GM23338 (cell line): ENCODE measurements around the gene ANKRD6. TPM values are rescaled to one million over a fixed set of nuclear protein-coding genes. Genes with fewer than 3 reads are reported as not detected.

Source experiments
- ATAC-seq: fragments of 200-7000 bp; cut with Tn5 transposase; 3 replicates; pipeline ENCODE4 v1.9.1; 2020
- DNase-seq: peaks from one replicate; pipeline ENCODE4 v3.0.0-alpha.2; 2015; ENCODE audit warnings: low spot score
- H2AFZ ChIP-seq: fragments of 200-600 bp; sonication (generic); 2 replicates; pipeline ENCODE4 v1.8.0; 2016; ENCODE audit warnings: antibody characterized with exemption, mild to moderate bottlenecking, moderate library complexity
- H3F3A ChIP-seq: fragments of 200-600 bp; sonication (generic); replicated peaks from 2 replicates; pipeline ENCODE4 v1.8.0; 2017; ENCODE audit warnings: antibody characterized with exemption, mixed run types, low read depth
- H3K27ac ChIP-seq: fragments of 200-600 bp; sonication (generic); 2 replicates; pipeline ENCODE4 v1.6.1; 2016; ENCODE audit warnings: low read depth
- H3K27me3 ChIP-seq: fragments of 200-600 bp; sonication (generic); 2 replicates; pipeline ENCODE4 v1.8.0; 2016; ENCODE audit warnings: mild to moderate bottlenecking, mixed run types, moderate library complexity; ENCODE audit not compliant: insufficient read depth
- H3K36me3 ChIP-seq: fragments of 200-600 bp; sonication (generic); 2 replicates; pipeline ENCODE4 v1.8.0; 2016; ENCODE audit warnings: mild to moderate bottlenecking; ENCODE audit not compliant: insufficient read depth
- H3K4me1 ChIP-seq: fragments of 200-600 bp; sonication (generic); 2 replicates; pipeline ENCODE4 v1.8.0; 2016; ENCODE audit warnings: mild to moderate bottlenecking, moderate library complexity; ENCODE audit not compliant: insufficient read depth
- H3K4me2 ChIP-seq: fragments of 200-600 bp; sonication (generic); 2 replicates; pipeline ENCODE4 v1.7.1; 2017; ENCODE audit warnings: mixed run types
- H3K4me3 ChIP-seq: fragments of 200-600 bp; sonication (generic); 2 replicates; pipeline ENCODE4 v1.6.1; 2016; ENCODE audit warnings: mixed run types
- H3K79me2 ChIP-seq: fragments of 200-600 bp; sonication (generic); replicated peaks from 2 replicates; pipeline ENCODE4 v1.8.0; 2017; ENCODE audit warnings: mild to moderate bottlenecking; ENCODE audit not compliant: insufficient read depth
- H3K9me2 ChIP-seq: fragments of 200-600 bp; sonication (generic); 2 replicates; pipeline ENCODE4 v1.8.0; 2017; ENCODE audit not compliant: insufficient read depth
- H4K20me1 ChIP-seq: fragments of 200-600 bp; sonication (generic); replicated peaks from 2 replicates; pipeline ENCODE4 v1.8.0; 2017; ENCODE audit warnings: mild to moderate bottlenecking; ENCODE audit not compliant: insufficient read depth
- H3K27ac Mint-ChIP-seq: 2 replicates; pipeline ENCODE4 v1.8.0; 2020; ENCODE audit warnings: inconsistent platforms, mild to moderate bottlenecking, moderate library complexity, mixed read lengths
- H3K27me3 Mint-ChIP-seq: 3 replicates; pipeline ENCODE4 v1.8.0; 2022; ENCODE audit warnings: low read depth, mild to moderate bottlenecking, moderate library complexity, mixed read lengths, inconsistent platforms; ENCODE audit not compliant: insufficient read depth, poor library complexity
- H3K36me3 Mint-ChIP-seq: 3 replicates; pipeline ENCODE4 v1.8.0; 2021; ENCODE audit warnings: low read depth, mild to moderate bottlenecking, inconsistent platforms, moderate library complexity, mixed read lengths
- H3K4me1 Mint-ChIP-seq: 3 replicates; pipeline ENCODE4 v1.8.0; 2020; ENCODE audit warnings: mild to moderate bottlenecking, inconsistent platforms, mixed read lengths
- H3K4me3 Mint-ChIP-seq: 3 replicates; pipeline ENCODE4 v1.8.0; 2021; ENCODE audit warnings: moderate library complexity, mild to moderate bottlenecking, inconsistent platforms, mixed read lengths
- H3K9me3 Mint-ChIP-seq: 3 replicates; pipeline ENCODE4 v1.8.0; 2020; ENCODE audit warnings: moderate library complexity, mild to moderate bottlenecking, inconsistent platforms, mixed read lengths
- CREB1 ChIP-seq: fragments of 250-450 bp; sonication (Bioruptor Pico); IDR thresholded peaks from 2 replicates; pipeline ENCODE4 v1.5.0; 2020; ENCODE audit warnings: low read depth, mild to moderate bottlenecking, moderate library complexity
- EZH2 ChIP-seq: fragments of 200-600 bp; sonication (generic); IDR thresholded peaks from one replicate; pipeline ENCODE4 v1.8.0; 2017; ENCODE audit warnings: antibody characterized with exemption, mild to moderate bottlenecking, low read depth; ENCODE audit not compliant: unreplicated experiment
- EZH2phosphoT487 ChIP-seq: fragments of 200-600 bp; sonication (generic); IDR thresholded peaks from one replicate; pipeline ENCODE4 v1.8.1; 2018; ENCODE audit warnings: antibody characterized with exemption; ENCODE audit not compliant: unreplicated experiment
- JUNB ChIP-seq: IDR thresholded peaks from one replicate; pipeline ENCODE4 v1.6.1; 2016; ENCODE audit warnings: antibody characterized with exemption; ENCODE audit not compliant: unreplicated experiment
- NANOG ChIP-seq: IDR thresholded peaks from 2 replicates; pipeline ENCODE4 v1.6.1; 2016; ENCODE audit warnings: antibody characterized with exemption, borderline replicate concordance
- POLR2AphosphoS5 ChIP-seq: IDR thresholded peaks from 2 replicates; pipeline ENCODE4 v1.6.1; 2016; ENCODE audit warnings: antibody characterized with exemption, low read depth
- STAT1 ChIP-seq: IDR thresholded peaks from one replicate; pipeline ENCODE4 v1.6.1; 2016; ENCODE audit warnings: antibody characterized with exemption; ENCODE audit not compliant: unreplicated experiment
- ZNF114 ChIP-seq: fragments of 250-450 bp; sonication (Bioruptor Pico); IDR thresholded peaks from 2 replicates; pipeline ENCODE4 v1.5.0; 2020; ENCODE audit warnings: mild to moderate bottlenecking, moderate library complexity
- ZNF331 ChIP-seq: fragments of 250-450 bp; sonication (Bioruptor Pico); IDR thresholded peaks from 2 replicates; pipeline ENCODE4 v1.5.0; 2020; ENCODE audit warnings: low read depth, mild to moderate bottlenecking, moderate library complexity
- polyA plus RNA-seq: library from polyadenylated mRNA; unstranded; fragments of >200 nt; fragmentation: Nextera tagmentation; extraction: Ambion mirVana; gene quantifications from 2 replicates; pipeline ENCODE4 v1.2.1, GENCODE V29; 2016
- total RNA-seq: library from RNA; depleted of rRNA; stranded (reverse); fragments of >200 nt; shearing (Covaris generic); gene quantifications from 2 replicates; pipeline ENCODE4 v1.2.3, GENCODE V29; 2014
- TF ChIP-seq, protein P1 (sequence below): fragments of 250-450 bp; sonication (Bioruptor Pico); IDR thresholded peaks from 2 replicates; pipeline ENCODE4 v1.5.0; 2020; ENCODE audit warnings: mild to moderate bottlenecking, moderate library complexity
- TF ChIP-seq, protein P2 (sequence below), 2 experiments: fragments of 200-600 bp in 1 of 2; sonication (generic) in 1 of 2; conservative IDR thresholded peaks; 2 replicates each; pipeline versions ENCODE4 v1.5.1 to v1.6.1; 2016 to 2017; ENCODE audit warnings: antibody characterized with exemption in 2 of 2, low read depth in 2 of 2, mild to moderate bottlenecking in 2 of 2, moderate library complexity in 1 of 2

ANKRD6 gene
- total and polyA plus RNA-seq, 2 experiments from 2014 or later: 3.2 to 9.2 TPM

DNA sequence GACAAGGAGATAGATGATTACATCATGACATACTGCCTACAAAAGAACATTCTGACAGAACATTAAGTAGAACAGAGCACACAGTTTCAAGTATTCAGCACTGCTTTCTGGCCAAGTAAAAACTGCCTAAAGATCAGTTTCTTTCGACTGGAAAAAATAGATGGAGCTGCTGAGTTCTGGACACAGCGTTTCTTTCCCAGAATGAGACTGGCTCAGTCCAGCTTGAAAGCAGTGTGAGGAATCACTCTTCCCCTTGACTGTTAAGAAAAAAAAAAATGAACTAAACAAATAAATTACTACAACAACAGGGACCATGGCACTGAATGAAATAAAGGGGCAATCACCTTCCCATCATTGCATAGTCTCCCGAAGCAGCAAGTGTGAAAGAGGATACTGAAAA, 210.0 kb downstream of the ANKRD6 start:
- DNase-seq: no peak
- H3K27me3 ChIP-seq: no peaks in the 10 kb centered on the region

DNA sequence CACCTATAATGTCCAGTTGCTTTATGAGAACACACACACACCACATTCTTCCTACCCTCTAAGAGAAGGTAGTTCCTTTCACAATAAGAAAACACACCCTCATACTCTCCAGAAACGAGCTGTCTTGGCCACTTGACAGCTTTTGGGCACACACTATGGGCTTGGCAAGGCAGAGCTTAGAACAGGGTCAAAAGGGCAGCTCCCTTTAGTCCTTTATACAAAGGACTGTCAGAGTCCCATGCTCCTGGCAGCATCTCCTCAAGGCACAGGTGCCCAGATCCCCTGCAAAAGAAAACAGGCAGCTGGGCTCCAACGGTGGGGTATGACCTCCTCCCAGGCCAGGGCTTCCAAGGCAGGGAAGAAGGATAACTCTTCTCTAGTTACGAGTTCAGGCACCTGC, 210.5 kb downstream of the ANKRD6 start:
- Mint-ChIP-seq H3K27me3 (peaks cover 2% of the 10 kb centered on the region), H3K36me3 (peaks cover 74% of the 10 kb centered on the region), H3K9me3 (no peaks in the 10 kb centered on the region; the same call in 2 of the 3 replicates), H3K27ac (no peak overlapping the region), H3K4me3 (no peak overlapping the region), H3K4me1 (peaks cover 9% of the 10 kb centered on the region)
- Histone ChIP-seq H3F3A (peaks cover 12% of the 10 kb centered on the region), H3K4me1 (no peaks in the 10 kb centered on the region; the same call in 1 of the 2 replicates), H3K79me2 (no peaks in the 10 kb centered on the region), H2AFZ (no peak overlapping the region), H3K27me3 (no peaks in the 10 kb centered on the region), H3K9me2 (no peaks in the 10 kb centered on the region), H3K36me3 (peaks cover 62% of the 10 kb centered on the region), H4K20me1 (peaks cover 5% of the 10 kb centered on the region), H3K27ac (no peak overlapping the region), H3K4me2 (no peak overlapping the region), H3K4me3 (no peak overlapping the region)
- DNase-seq: no peak
- ATAC-seq: no peak
- TF ChIP-seq ZNF331 (CRISPR knock-in tag): no peak
- TF ChIP-seq POLR2AphosphoS5: no peak
- TF ChIP-seq, protein P1, sequence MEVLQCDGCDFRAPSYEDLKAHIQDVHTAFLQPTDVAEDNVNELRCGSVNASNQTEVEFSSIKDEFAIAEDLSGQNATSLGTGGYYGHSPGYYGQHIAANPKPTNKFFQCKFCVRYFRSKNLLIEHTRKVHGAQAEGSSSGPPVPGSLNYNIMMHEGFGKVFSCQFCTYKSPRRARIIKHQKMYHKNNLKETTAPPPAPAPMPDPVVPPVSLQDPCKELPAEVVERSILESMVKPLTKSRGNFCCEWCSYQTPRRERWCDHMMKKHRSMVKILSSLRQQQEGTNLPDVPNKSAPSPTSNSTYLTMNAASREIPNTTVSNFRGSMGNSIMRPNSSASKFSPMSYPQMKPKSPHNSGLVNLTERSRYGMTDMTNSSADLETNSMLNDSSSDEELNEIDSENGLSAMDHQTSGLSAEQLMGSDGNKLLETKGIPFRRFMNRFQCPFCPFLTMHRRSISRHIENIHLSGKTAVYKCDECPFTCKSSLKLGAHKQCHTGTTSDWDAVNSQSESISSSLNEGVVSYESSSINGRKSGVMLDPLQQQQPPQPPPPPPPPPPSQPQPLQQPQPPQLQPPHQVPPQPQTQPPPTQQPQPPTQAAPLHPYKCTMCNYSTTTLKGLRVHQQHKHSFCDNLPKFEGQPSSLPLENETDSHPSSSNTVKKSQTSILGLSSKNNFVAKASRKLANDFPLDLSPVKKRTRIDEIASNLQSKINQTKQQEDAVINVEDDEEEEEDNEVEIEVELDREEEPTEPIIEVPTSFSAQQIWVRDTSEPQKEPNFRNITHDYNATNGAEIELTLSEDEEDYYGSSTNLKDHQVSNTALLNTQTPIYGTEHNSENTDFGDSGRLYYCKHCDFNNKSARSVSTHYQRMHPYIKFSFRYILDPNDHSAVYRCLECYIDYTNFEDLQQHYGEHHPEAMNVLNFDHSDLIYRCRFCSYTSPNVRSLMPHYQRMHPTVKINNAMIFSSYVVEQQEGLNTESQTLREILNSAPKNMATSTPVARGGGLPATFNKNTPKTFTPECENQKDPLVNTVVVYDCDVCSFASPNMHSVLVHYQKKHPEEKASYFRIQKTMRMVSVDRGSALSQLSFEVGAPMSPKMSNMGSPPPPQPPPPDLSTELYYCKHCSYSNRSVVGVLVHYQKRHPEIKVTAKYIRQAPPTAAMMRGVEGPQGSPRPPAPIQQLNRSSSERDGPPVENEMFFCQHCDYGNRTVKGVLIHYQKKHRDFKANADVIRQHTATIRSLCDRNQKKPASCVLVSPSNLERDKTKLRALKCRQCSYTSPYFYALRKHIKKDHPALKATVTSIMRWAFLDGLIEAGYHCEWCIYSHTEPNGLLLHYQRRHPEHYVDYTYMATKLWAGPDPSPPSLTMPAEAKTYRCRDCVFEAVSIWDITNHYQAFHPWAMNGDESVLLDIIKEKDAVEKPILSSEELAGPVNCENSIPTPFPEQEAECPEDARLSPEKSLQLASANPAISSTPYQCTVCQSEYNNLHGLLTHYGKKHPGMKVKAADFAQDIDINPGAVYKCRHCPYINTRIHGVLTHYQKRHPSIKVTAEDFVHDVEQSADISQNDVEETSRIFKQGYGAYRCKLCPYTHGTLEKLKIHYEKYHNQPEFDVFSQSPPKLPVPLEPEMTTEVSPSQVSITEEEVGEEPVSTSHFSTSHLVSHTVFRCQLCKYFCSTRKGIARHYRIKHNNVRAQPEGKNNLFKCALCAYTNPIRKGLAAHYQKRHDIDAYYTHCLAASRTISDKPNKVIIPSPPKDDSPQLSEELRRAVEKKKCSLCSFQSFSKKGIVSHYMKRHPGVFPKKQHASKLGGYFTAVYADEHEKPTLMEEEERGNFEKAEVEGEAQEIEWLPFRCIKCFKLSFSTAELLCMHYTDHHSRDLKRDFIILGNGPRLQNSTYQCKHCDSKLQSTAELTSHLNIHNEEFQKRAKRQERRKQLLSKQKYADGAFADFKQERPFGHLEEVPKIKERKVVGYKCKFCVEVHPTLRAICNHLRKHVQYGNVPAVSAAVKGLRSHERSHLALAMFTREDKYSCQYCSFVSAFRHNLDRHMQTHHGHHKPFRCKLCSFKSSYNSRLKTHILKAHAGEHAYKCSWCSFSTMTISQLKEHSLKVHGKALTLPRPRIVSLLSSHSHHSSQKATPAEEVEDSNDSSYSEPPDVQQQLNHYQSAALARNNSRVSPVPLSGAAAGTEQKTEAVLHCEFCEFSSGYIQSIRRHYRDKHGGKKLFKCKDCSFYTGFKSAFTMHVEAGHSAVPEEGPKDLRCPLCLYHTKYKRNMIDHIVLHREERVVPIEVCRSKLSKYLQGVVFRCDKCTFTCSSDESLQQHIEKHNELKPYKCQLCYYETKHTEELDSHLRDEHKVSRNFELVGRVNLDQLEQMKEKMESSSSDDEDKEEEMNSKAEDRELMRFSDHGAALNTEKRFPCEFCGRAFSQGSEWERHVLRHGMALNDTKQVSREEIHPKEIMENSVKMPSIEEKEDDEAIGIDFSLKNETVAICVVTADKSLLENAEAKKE (CRISPR knock-in tag): no peak
- no peak for TF ChIP-seq NANOG
- TF ChIP-seq EZH2: no peak
- TF ChIP-seq, protein P2, sequence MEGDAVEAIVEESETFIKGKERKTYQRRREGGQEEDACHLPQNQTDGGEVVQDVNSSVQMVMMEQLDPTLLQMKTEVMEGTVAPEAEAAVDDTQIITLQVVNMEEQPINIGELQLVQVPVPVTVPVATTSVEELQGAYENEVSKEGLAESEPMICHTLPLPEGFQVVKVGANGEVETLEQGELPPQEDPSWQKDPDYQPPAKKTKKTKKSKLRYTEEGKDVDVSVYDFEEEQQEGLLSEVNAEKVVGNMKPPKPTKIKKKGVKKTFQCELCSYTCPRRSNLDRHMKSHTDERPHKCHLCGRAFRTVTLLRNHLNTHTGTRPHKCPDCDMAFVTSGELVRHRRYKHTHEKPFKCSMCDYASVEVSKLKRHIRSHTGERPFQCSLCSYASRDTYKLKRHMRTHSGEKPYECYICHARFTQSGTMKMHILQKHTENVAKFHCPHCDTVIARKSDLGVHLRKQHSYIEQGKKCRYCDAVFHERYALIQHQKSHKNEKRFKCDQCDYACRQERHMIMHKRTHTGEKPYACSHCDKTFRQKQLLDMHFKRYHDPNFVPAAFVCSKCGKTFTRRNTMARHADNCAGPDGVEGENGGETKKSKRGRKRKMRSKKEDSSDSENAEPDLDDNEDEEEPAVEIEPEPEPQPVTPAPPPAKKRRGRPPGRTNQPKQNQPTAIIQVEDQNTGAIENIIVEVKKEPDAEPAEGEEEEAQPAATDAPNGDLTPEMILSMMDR (conservative IDR thresholded peaks at IDR 0.05; ENCODE audit: low read depth in 2 of 2): no peak
- no peak for TF ChIP-seq CREB1 (CRISPR knock-in tag)
- no peak for TF ChIP-seq JUNB
- TF ChIP-seq ZNF114 (CRISPR knock-in tag): no peak
- TF ChIP-seq STAT1: no peak
- no peak for TF ChIP-seq EZH2phosphoT487

More for the DNA sequence above, 210.0 kb downstream of the ANKRD6 start:
- Mint-ChIP-seq H3K4me3 (no peak overlapping the region), H3K4me1 (peaks cover 11% of the 10 kb centered on the region), H3K27ac (no peak overlapping the region), H3K9me3 (no peaks in the 10 kb centered on the region; the same call in 2 of the 3 replicates), H3K36me3 (peaks cover 73% of the 10 kb centered on the region), H3K27me3 (peaks cover 2% of the 10 kb centered on the region)
- Histone ChIP-seq H3K4me3 (no peak overlapping the region), H3K4me1 (peaks cover under 1% of the 10 kb centered on the region; the same call in 1 of the 2 replicates), H3K4me2 (no peak overlapping the region), H3K27ac (no peak overlapping the region), H3K36me3 (peaks cover 58% of the 10 kb centered on the region), H3K79me2 (peaks cover 2% of the 10 kb centered on the region; the same call in 1 of the 2 replicates), H2AFZ (no peak overlapping the region), H3K9me2 (no peaks in the 10 kb centered on the region), H4K20me1 (peaks cover 5% of the 10 kb centered on the region), H3F3A (peaks cover 14% of the 10 kb centered on the region)
- TF ChIP-seq CREB1 (CRISPR knock-in tag): no peak
- TF ChIP-seq ZNF331 (CRISPR knock-in tag): no peak
- ATAC-seq: no peak
